Raji (cell line): ENCODE results near the gene HOGA1.

ENCODE experiments used
- POLR2A ChIP-seq: IDR thresholded peaks from 2 replicates; pipeline ENCODE4 v1.6.1; 2011; ENCODE audit warnings: low read depth, low read length, control low read depth; ENCODE audit not compliant: insufficient read depth

The HOGA1 gene

GRCh38 chr10:97574374-97575126 is 9.6 kb upstream of the HOGA1 start:
- TF ChIP-seq POLR2A, result no peak

GRCh38 chr10:97575127-97575668 is 9.0 kb upstream of the HOGA1 start:
- no peak for TF ChIP-seq POLR2A

- TF ChIP-seq POLR2A, result no peak
Measured at GRCh38 chr10:97577701-97578100, 6.5 kb upstream of the HOGA1 start.

- no peak for TF ChIP-seq POLR2A
Measured at GRCh38 chr10:97578171-97578844, 5.9 kb upstream of the HOGA1 start.

- no peak for TF ChIP-seq POLR2A
Measured at GRCh38 chr10:97580421-97581367, 3.5 kb upstream of the HOGA1 start.

- TF ChIP-seq POLR2A, result no peak
Measured at GRCh38 chr10:97582169-97582568, 2.0 kb upstream of the HOGA1 start.

- TF ChIP-seq POLR2A, result no peak
Measured at GRCh38 chr10:97583476-97583875, 713 bp upstream of the HOGA1 start.

GRCh38 chr10:97584798-97585438 is 729 bp downstream of the HOGA1 start:
- TF ChIP-seq POLR2A, result no peak

GRCh38 chr10:97585439-97585811 is 1.2 kb downstream of the HOGA1 start:
- TF ChIP-seq POLR2A, result no peak

- TF ChIP-seq POLR2A, result no peak
Measured at GRCh38 chr10:97587183-97587582, 3.0 kb downstream of the HOGA1 start.

- no peak for TF ChIP-seq POLR2A
Measured at GRCh38 chr10:97589479-97589878, 5.3 kb downstream of the HOGA1 start, which contains the start of gene C10orf62. Gene C10orf62, plus strand, starts transcription at chr10:97589721. Its CDS starts 177 bp downstream, at chr10:97589898.

- no peak for TF ChIP-seq POLR2A
Measured at GRCh38 chr10:97590082-97590747, 6.0 kb downstream of the HOGA1 start.

- no peak for TF ChIP-seq POLR2A
Measured at GRCh38 chr10:97590748-97591495, 6.7 kb downstream of the HOGA1 start.
